ENCODE results near the gene TRIM54.

TRIM54 gene

DNA sequence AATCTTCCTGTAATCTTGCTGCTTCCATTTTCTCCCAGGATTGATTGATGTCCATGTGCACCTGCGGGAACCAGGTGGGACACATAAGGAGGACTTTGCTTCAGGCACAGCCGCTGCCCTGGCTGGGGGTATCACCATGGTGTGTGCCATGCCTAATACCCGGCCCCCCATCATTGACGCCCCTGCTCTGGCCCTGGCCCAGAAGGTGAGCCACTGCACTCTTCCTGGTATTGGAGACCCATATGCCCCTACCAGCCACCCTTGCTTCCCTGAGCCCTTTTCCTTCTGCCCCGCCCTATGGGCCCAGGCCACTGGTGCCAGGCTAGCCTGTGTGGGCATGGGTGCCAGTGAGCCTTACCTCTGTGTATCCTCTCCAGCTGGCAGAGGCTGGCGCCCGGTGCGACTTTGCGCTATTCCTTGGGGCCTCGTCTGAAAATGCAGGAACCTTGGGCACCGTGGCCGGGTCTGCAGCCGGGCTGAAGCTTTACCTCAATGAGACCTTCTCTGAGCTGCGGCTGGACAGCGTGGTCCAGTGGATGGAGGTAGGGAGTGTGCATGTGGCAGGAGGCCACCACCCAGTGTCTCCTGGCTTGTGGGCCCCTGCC, 44.8 kb upstream of the TRIM54 start:
- CTCF ChIA-PET: interaction anchor here (0.6 kb wide), 1 partner anchor 467 kb away, joined by 3 read pairs; no protein-coding TSS in a partner anchor
- POLR2A ChIA-PET: no interaction called here
- DNase-seq (ENCODE audit: extremely low spot score): no peak
- no peak for TF ChIP-seq SUZ12 (IDR thresholded peaks at IDR 0.05)
- no peak for TF ChIP-seq BHLHE40 (IDR thresholded peaks at IDR 0.05; ENCODE audit: borderline replicate concordance)
- no peak for TF ChIP-seq FOXA1 (IDR thresholded peaks at IDR 0.05)

DNA sequence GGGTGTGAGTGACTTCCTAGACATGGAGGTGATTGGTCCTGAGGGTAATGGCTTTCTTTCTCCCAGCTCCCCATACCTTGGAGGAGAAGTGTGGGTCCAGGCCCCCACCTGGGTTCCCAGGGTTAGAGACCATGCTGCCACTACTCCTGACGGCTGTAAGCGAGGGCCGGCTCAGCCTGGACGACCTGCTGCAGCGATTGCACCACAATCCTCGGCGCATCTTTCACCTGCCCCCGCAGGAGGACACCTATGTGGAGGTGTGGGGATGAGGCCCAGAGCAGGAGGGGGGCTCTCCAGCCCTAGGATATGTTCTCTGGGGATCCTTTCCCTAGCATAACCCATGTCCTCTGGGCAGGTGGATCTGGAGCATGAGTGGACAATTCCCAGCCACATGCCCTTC, 43.3 kb upstream of the TRIM54 start:
- no peak for DNase-seq (ENCODE audit: extremely low spot score)
- CTCF ChIA-PET: no interaction called here
- TF ChIP-seq NFRKB (IDR thresholded peaks at IDR 0.05) (no peak), CTBP1 (IDR thresholded peaks at IDR 0.05; ENCODE audit: borderline replicate concordance) (no peak), L3MBTL2 (conservative IDR thresholded peaks at IDR 0.05) (no peak), BHLHE40 (IDR thresholded peaks at IDR 0.05; ENCODE audit: borderline replicate concordance) (no peak), HDGF (IDR thresholded peaks at IDR 0.05; ENCODE audit: borderline replicate concordance) (no peak), ARNT (IDR thresholded peaks at IDR 0.05) (no peak), SUZ12 (IDR thresholded peaks at IDR 0.05) (no peak), LEF1 (IDR thresholded peaks at IDR 0.05; ENCODE audit: borderline replicate concordance) (no peak)
- TF ChIP-seq, protein P1, sequence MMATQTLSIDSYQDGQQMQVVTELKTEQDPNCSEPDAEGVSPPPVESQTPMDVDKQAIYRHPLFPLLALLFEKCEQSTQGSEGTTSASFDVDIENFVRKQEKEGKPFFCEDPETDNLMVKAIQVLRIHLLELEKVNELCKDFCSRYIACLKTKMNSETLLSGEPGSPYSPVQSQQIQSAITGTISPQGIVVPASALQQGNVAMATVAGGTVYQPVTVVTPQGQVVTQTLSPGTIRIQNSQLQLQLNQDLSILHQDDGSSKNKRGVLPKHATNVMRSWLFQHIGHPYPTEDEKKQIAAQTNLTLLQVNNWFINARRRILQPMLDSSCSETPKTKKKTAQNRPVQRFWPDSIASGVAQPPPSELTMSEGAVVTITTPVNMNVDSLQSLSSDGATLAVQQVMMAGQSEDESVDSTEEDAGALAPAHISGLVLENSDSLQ (IDR thresholded peaks at IDR 0.05): no peak
- POLR2A ChIA-PET: no interaction called here

GRCh38 chr2:27240406-27240805, 41.8 kb upstream of the TRIM54 start:
- no peak for DNase-seq (ENCODE audit: extremely low spot score)
- CTCF ChIA-PET: no interaction called here
- POLR2A ChIA-PET: interaction anchor here (1.2 kb wide), 1 partner anchor 29 kb away, joined by 3 read pairs; the partner anchor contains the start of genes ATRAID and SLC5A6
- TF ChIP-seq NFRKB (IDR thresholded peaks at IDR 0.05): no peak
- no peak for TF ChIP-seq ELF4 (IDR thresholded peaks at IDR 0.05)
- TF ChIP-seq FOXM1 (IDR thresholded peaks at IDR 0.05; ENCODE audit: borderline replicate concordance): no peak
- TF ChIP-seq FOXK2 (IDR thresholded peaks at IDR 0.05): no peak

DNA sequence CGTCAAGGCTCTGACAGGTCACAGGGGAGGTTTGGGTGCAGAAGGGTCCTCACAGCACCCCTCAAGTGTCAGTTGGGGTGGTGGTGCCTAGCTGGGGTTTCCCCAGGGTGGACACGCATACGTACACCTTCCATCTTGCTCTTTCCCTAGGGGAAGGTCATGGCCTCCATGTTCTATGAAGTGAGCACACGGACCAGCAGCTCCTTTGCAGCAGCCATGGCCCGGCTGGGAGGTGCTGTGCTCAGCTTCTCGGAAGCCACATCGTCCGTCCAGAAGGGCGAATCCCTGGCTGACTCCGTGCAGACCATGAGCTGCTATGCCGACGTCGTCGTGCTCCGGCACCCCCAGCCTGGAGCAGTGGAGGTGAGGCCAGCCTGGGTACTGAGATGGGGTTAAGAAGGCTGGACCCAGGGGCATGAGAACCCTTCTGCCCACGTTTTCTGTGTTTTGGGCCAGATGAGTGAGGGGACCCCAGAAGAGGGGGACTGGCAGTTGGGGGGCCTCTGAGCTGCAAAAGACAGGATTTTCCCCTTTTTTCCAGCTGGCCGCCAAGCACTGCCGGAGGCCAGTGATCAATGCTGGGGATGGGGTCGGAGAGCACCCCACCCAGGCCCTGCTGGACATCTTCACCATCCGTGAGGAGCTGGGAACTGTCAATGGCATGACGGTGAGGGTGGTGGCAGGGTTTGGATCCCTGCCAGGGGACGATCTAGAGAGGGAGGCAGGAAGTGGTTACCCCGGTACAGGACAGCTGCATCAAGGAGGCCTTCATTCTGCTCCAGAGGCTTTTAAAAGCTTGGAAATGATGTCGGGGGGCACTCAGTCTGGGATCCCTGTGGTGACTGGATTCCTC, 40.2 kb upstream of the TRIM54 start:
- TF ChIP-seq CTBP1 (IDR thresholded peaks at IDR 0.05; ENCODE audit: borderline replicate concordance): no peak
- no peak for TF ChIP-seq ARNT (IDR thresholded peaks at IDR 0.05)
- TF ChIP-seq ELF4 (IDR thresholded peaks at IDR 0.05): no peak
- TF ChIP-seq FOXK2 (IDR thresholded peaks at IDR 0.05): no peak
- TF ChIP-seq HDGF (IDR thresholded peaks at IDR 0.05; ENCODE audit: borderline replicate concordance): no peak
- TF ChIP-seq L3MBTL2 (conservative IDR thresholded peaks at IDR 0.05): no peak
- TF ChIP-seq FOXA1 (IDR thresholded peaks at IDR 0.05): no peak
- no peak for TF ChIP-seq FOXM1 (IDR thresholded peaks at IDR 0.05; ENCODE audit: borderline replicate concordance)
- TF ChIP-seq, protein P1 (IDR thresholded peaks at IDR 0.05): no peak
- TF ChIP-seq ZNF384 (IDR thresholded peaks at IDR 0.05): no peak
- no peak for TF ChIP-seq LEF1 (IDR thresholded peaks at IDR 0.05; ENCODE audit: borderline replicate concordance)
- no peak for TF ChIP-seq TARDBP (IDR thresholded peaks at IDR 0.05)
- no peak for TF ChIP-seq NFRKB (IDR thresholded peaks at IDR 0.05)
- ChIA-PET CTCF (interaction anchor here (0.8 to 1.7 kb wide), 2 partner anchors 10 to 37 kb away, joined by 3 to 4 read pairs; no protein-coding TSS in a partner anchor), POLR2A (interaction anchor here (0.9 to 1.6 kb wide), 6 partner anchors 9 to 30 kb away, joined by 3 to 4 read pairs (median 4); partner anchors contain the start of genes ATRAID, SLC30A3 and SLC5A6)
- no peak for DNase-seq (ENCODE audit: extremely low spot score)

DNA sequence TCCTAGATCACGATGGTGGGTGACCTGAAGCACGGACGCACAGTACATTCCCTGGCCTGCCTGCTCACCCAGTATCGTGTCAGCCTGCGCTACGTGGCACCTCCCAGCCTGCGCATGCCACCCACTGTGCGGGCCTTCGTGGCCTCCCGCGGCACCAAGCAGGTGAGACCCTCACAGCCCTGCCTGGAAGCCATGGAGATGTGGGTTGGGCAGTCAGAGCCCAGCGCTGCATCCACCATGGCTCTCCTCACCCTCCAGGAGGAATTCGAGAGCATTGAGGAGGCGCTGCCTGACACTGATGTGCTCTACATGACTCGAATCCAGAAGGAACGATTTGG, 39.6 kb upstream of the TRIM54 start:
- CTCF ChIA-PET: interaction anchor here (1.7 kb wide), 1 partner anchor 37 kb away, joined by 4 read pairs; no protein-coding TSS in a partner anchor
- TF ChIP-seq ZNF384 (IDR thresholded peaks at IDR 0.05) (no peak), FOXA1 (IDR thresholded peaks at IDR 0.05) (no peak), SUZ12 (IDR thresholded peaks at IDR 0.05) (no peak), NFRKB (IDR thresholded peaks at IDR 0.05) (no peak), ARNT (IDR thresholded peaks at IDR 0.05) (no peak), BHLHE40 (IDR thresholded peaks at IDR 0.05; ENCODE audit: borderline replicate concordance) (no peak), FOXK2 (IDR thresholded peaks at IDR 0.05) (no peak), ELF4 (IDR thresholded peaks at IDR 0.05) (no peak), L3MBTL2 (conservative IDR thresholded peaks at IDR 0.05) (no peak), SP1 (IDR thresholded peaks at IDR 0.05) (no peak), CTBP1 (IDR thresholded peaks at IDR 0.05; ENCODE audit: borderline replicate concordance) (no peak), LEF1 (IDR thresholded peaks at IDR 0.05; ENCODE audit: borderline replicate concordance) (no peak), HDGF (IDR thresholded peaks at IDR 0.05; ENCODE audit: borderline replicate concordance) (no peak)
- TF ChIP-seq, protein P1 (IDR thresholded peaks at IDR 0.05): no peak
- no peak for DNase-seq (ENCODE audit: extremely low spot score)
- POLR2A ChIA-PET: interaction anchor here (0.9 to 1.6 kb wide), 3 partner anchors 9 to 23 kb away, joined by 3 to 4 read pairs (median 4); no protein-coding TSS in a partner anchor

Data from HEK293T (cell line).